SJCRH30 (cell line): Measurements from ENCODE around the gene SLC5A8. TPM values are rescaled to one million over a fixed set of nuclear protein-coding genes. Genes with fewer than 3 reads are reported as not detected.

ENCODE experiments used
- DNase-seq, 2 experiments: peaks; one replicate each; pipeline ENCODE4 v3.0.0-alpha.2; 2015 to 2020
- H3K27ac ChIP-seq: fragments of 250-450 bp; sonication (Bioruptor Pico); 2 replicates; pipeline ENCODE4 v1.5.1; 2020; ENCODE audit warnings: mild to moderate bottlenecking, moderate library complexity
- H3K27me3 ChIP-seq: fragments of 250-450 bp; sonication (Bioruptor Pico); 2 replicates; pipeline ENCODE4 v1.5.1; 2020; ENCODE audit warnings: mild to moderate bottlenecking, moderate library complexity
- H3K36me3 ChIP-seq: fragments of 250-450 bp; sonication (Bioruptor Pico); 2 replicates; pipeline ENCODE4 v1.5.1; 2020; ENCODE audit warnings: mild to moderate bottlenecking, moderate library complexity
- H3K4me1 ChIP-seq: fragments of 250-450 bp; sonication (Bioruptor Pico); 2 replicates; pipeline ENCODE4 v1.5.1; 2020; ENCODE audit warnings: mild to moderate bottlenecking, moderate library complexity
- H3K4me3 ChIP-seq: fragments of 250-450 bp; sonication (Bioruptor Pico); 2 replicates; pipeline ENCODE4 v1.5.1; 2020; ENCODE audit warnings: mild to moderate bottlenecking, moderate library complexity
- H3K9me3 ChIP-seq: fragments of 250-450 bp; sonication (Bioruptor Pico); replicated peaks from 2 replicates; pipeline ENCODE4 v1.5.1; 2020; ENCODE audit warnings: mild to moderate bottlenecking, moderate library complexity
- total RNA-seq: library from RNA; depleted of rRNA; stranded (reverse); fragments of >200 nt; shearing (Covaris generic); gene quantifications from 2 replicates; pipeline ENCODE4 v1.2.3, GENCODE V29; 2014; rRNA removed

The SLC5A8 gene
- total RNA-seq, 1 experiment from 2014 or later: not detected

GRCh38 chr12:101115326-101115725, 94.7 kb downstream of the SLC5A8 start:
- H3K4me1 ChIP-seq: no peaks in the 10 kb centered on the region

GRCh38 chr12:101111441-101111840, 98.6 kb downstream of the SLC5A8 start:
- Histone ChIP-seq H3K27me3 (no peaks in the 10 kb centered on the region), H3K27ac (no peak overlapping the region), H3K4me3 (no peak overlapping the region), H3K9me3 (no peaks in the 10 kb centered on the region), H3K36me3 (no peaks in the 10 kb centered on the region), H3K4me1 (no peaks in the 10 kb centered on the region)
- DNase-seq: no peak

More at GRCh38 chr12:101115326-101115725, 94.7 kb downstream of the SLC5A8 start:
- Histone ChIP-seq H3K36me3 (no peaks in the 10 kb centered on the region), H3K9me3 (no peaks in the 10 kb centered on the region), H3K27me3 (no peaks in the 10 kb centered on the region), H3K27ac (no peak overlapping the region), H3K4me3 (no peak overlapping the region)
- DNase-seq: no peak

GRCh38 chr12:101110866-101111265, 99.2 kb downstream of the SLC5A8 start:
- no peak for DNase-seq
- Histone ChIP-seq H3K27me3 (no peaks in the 10 kb centered on the region), H3K27ac (no peak overlapping the region), H3K4me1 (no peaks in the 10 kb centered on the region), H3K9me3 (no peaks in the 10 kb centered on the region), H3K4me3 (no peak overlapping the region), H3K36me3 (no peaks in the 10 kb centered on the region)

GRCh38 chr12:101108130-101108529, 101.9 kb downstream of the SLC5A8 start:
- no peak for DNase-seq
- no peaks in the 10 kb centered on the region for H3K4me1 ChIP-seq
- no peaks in the 10 kb centered on the region for H3K27me3 ChIP-seq
- H3K36me3 ChIP-seq: no peaks in the 10 kb centered on the region
- H3K9me3 ChIP-seq: no peaks in the 10 kb centered on the region
- H3K27ac ChIP-seq: no peak overlapping the region
- no peak overlapping the region for H3K4me3 ChIP-seq

- Histone ChIP-seq H3K36me3 (no peaks in the 10 kb centered on the region), H3K27ac (no peak overlapping the region), H3K27me3 (no peaks in the 10 kb centered on the region), H3K4me1 (no peaks in the 10 kb centered on the region), H3K4me3 (no peak overlapping the region), H3K9me3 (no peaks in the 10 kb centered on the region)
- DNase-seq: no peak
Observed at GRCh38 chr12:101107032-101107763, 102.8 kb downstream of the SLC5A8 start.

Other genes with a start within 250 kb of the SLC5A8 start
- gene UTP20, start 69.9 kb upstream of the SLC5A8 start, total RNA-seq: 35.3 and 36.3 TPM in 2 replicates
- gene ARL1, start 197.5 kb upstream of the SLC5A8 start, total RNA-seq: 47.9 and 57.1 TPM in 2 replicates